Stimulated activated CD8-positive, alpha-beta memory T cell treated with anti-CD3 and anti-CD28 coated beads, Interleukin-4, amount 100 ng/mL, for 24 hours (primary cell): Measurements from ENCODE around the gene HOXD10.

Source experiments
- DNase-seq: peaks from one replicate; pipeline ENCODE4 v3.0.0-alpha.2; 2020; ENCODE audit warnings: low read depth

The HOXD10 gene

GRCh38 chr2:176096243-176096985, 20.2 kb upstream of the HOXD10 start:
- no peak for DNase-seq

GRCh38 chr2:176096986-176097819, 19.4 kb upstream of the HOXD10 start:
- DNase-seq, result peak; percentile 35

GRCh38 chr2:176097820-176098365, 18.7 kb upstream of the HOXD10 start:
- DNase-seq, result no peak

- no peak for DNase-seq
These were observed 18.0 kb upstream of the HOXD10 start for GRCh38 chr2:176098366-176099158.

- DNase-seq, result no peak
These were observed 17.3 kb upstream of the HOXD10 start for GRCh38 chr2:176099159-176099727.

- DNase-seq, result no peak
These were observed 16.6 kb upstream of the HOXD10 start, which contains the start of gene HOXD12 for GRCh38 chr2:176099728-176100546. Gene HOXD12, plus strand, starts transcription at chr2:176099795. Its CDS starts 7 bp downstream, at chr2:176099802.

GRCh38 chr2:176100547-176101140, 15.9 kb upstream of the HOXD10 start:
- no peak for DNase-seq

- DNase-seq, result no peak
These were observed 15.3 kb upstream of the HOXD10 start for GRCh38 chr2:176101216-176101830.

- DNase-seq, result no peak
These were observed 14.7 kb upstream of the HOXD10 start for GRCh38 chr2:176101842-176102241.

GRCh38 chr2:176102309-176102866, 14.2 kb upstream of the HOXD10 start:
- no peak for DNase-seq

GRCh38 chr2:176103194-176103593, 13.4 kb upstream of the HOXD10 start:
- no peak for DNase-seq

- DNase-seq, result no peak
These were observed 12.7 kb upstream of the HOXD10 start for GRCh38 chr2:176103742-176104315.

GRCh38 chr2:176104316-176105077, 12.1 kb upstream of the HOXD10 start:
- no peak for DNase-seq

- no peak for DNase-seq
These were observed 11.4 kb upstream of the HOXD10 start for GRCh38 chr2:176105078-176105729.

GRCh38 chr2:176105730-176106580, 10.6 kb upstream of the HOXD10 start:
- DNase-seq, result no peak

- DNase-seq, result no peak
These were observed 9.7 kb upstream of the HOXD10 start, which contains the start of gene HOXD11 for GRCh38 chr2:176106581-176107539. Gene HOXD11, plus strand, starts transcription at chr2:176107280. Its CDS starts 76 bp downstream, at chr2:176107356.
